Astrocyte (in vitro differentiated cells and primary cell): ENCODE results near the gene ZBTB17. TPM values are rescaled to one million over a fixed set of nuclear protein-coding genes. Genes with fewer than 3 reads are reported as not detected.
"Not testable (repeated sequence)": the region's sequence is repeated elsewhere in the genome, so short reads cannot be mapped to it uniquely, and the experiment has no call there.

Experiments
- DNase-seq: peaks from one replicate; pipeline ENCODE4 v3.0.0-alpha.2; 2010; ENCODE audit warnings: low read depth
- FAIRE-seq: peaks from 2 replicates; lab custom pipeline; 2011; peaks lifted over from hg19 to GRCh38; lab: Jason Lieb, UNC
- H2AFZ ChIP-seq: 2 replicates; pipeline ENCODE4 v1.6.0; 2012; ENCODE audit warnings: low read depth, low read length, inconsistent platforms
- H3K27ac ChIP-seq: 2 replicates; pipeline ENCODE4 v1.5.1; 2011; ENCODE audit warnings: low read depth, low read length, inconsistent platforms
- H3K27me3 ChIP-seq: 2 replicates; pipeline ENCODE4 v1.6.0; 2011; ENCODE audit warnings: low read length, inconsistent platforms; ENCODE audit not compliant: insufficient read depth
- H3K36me3 ChIP-seq: 2 replicates; pipeline ENCODE4 v1.5.1; 2011; ENCODE audit warnings: low read length, inconsistent platforms; ENCODE audit not compliant: insufficient read depth
- H3K4me1 ChIP-seq: 2 replicates; pipeline ENCODE4 v1.5.1; 2011; ENCODE audit warnings: low read length, inconsistent platforms; ENCODE audit not compliant: insufficient read depth
- H3K4me2 ChIP-seq: 2 replicates; pipeline ENCODE4 v1.6.0; 2012; ENCODE audit warnings: low read length, inconsistent platforms
- H3K4me3 ChIP-seq: 2 replicates; pipeline ENCODE4 v1.5.1; 2011; ENCODE audit warnings: low read depth, mild to moderate bottlenecking, low read length, inconsistent platforms; ENCODE audit not compliant: insufficient read depth
- H3K79me2 ChIP-seq: 2 replicates; pipeline ENCODE4 v1.6.0; 2012; ENCODE audit warnings: mild to moderate bottlenecking, low read length, inconsistent platforms; ENCODE audit not compliant: insufficient read depth
- H3K9ac ChIP-seq: 2 replicates; pipeline ENCODE4 v1.6.0; 2012; ENCODE audit warnings: mild to moderate bottlenecking, low read length, inconsistent platforms
- H3K9me3 ChIP-seq: 2 replicates; pipeline ENCODE4 v1.5.1; 2012; ENCODE audit warnings: low read depth, mild to moderate bottlenecking, low read length, inconsistent platforms; ENCODE audit not compliant: insufficient read depth
- H4K20me1 ChIP-seq: 2 replicates; pipeline ENCODE4 v1.6.0; 2012; ENCODE audit warnings: low read length, inconsistent platforms; ENCODE audit not compliant: insufficient read depth
- H3K27ac Mint-ChIP-seq: one replicate; pipeline ENCODE4 v1.8.0; 2021; ENCODE audit warnings: mild to moderate bottlenecking, mixed read lengths; ENCODE audit not compliant: unreplicated experiment
- H3K27me3 Mint-ChIP-seq: one replicate; pipeline ENCODE4 v1.8.0; 2021; ENCODE audit warnings: low read depth, mixed read lengths; ENCODE audit not compliant: unreplicated experiment
- H3K36me3 Mint-ChIP-seq: one replicate; pipeline ENCODE4 v1.8.0; 2021; ENCODE audit warnings: low read depth, mixed read lengths; ENCODE audit not compliant: unreplicated experiment
- H3K4me1 Mint-ChIP-seq: one replicate; pipeline ENCODE4 v1.8.0; 2021; ENCODE audit warnings: low read depth, mixed read lengths; ENCODE audit not compliant: unreplicated experiment
- H3K4me3 Mint-ChIP-seq: one replicate; pipeline ENCODE4 v1.8.0; 2021; ENCODE audit warnings: mild to moderate bottlenecking, moderate library complexity, mixed read lengths; ENCODE audit not compliant: unreplicated experiment
- H3K9me3 Mint-ChIP-seq: one replicate; pipeline ENCODE4 v1.8.0; 2021; ENCODE audit warnings: mild to moderate bottlenecking, mixed read lengths; ENCODE audit not compliant: unreplicated experiment
- CTCF ChIP-seq: IDR thresholded peaks from 2 replicates; pipeline ENCODE4 v1.5.1; 2011; ENCODE audit warnings: low read depth, mild to moderate bottlenecking, inconsistent platforms, low read length, moderate library complexity; ENCODE audit not compliant: insufficient read depth
- EZH2 ChIP-seq: IDR thresholded peaks from 2 replicates; pipeline ENCODE4 v1.6.1; 2012; ENCODE audit warnings: mild to moderate bottlenecking, low read length, inconsistent platforms; ENCODE audit not compliant: insufficient read depth
- total RNA-seq: library from RNA; stranded (reverse); gene quantifications from 2 replicates; pipeline ENCODE4 v1.2.1, GENCODE V29; 2021

ZBTB17 gene
- total RNA-seq, 1 donor from 2014 or later = 28.1 TPM

- H3K4me1 Mint-ChIP-seq = peaks cover 8% of the 10 kb centered on the region
- no peak for TF ChIP-seq EZH2
- TF ChIP-seq CTCF = no peak
- Histone ChIP-seq H3K27ac (no peak overlapping the region), H3K79me2 (peaks cover 25% of the 10 kb centered on the region), H2AFZ (no peak overlapping the region), H3K36me3 (peaks cover 54% of the 10 kb centered on the region), H3K9me3 (no peaks in the 10 kb centered on the region), H3K9ac (no peak overlapping the region), H3K27me3 (no peaks in the 10 kb centered on the region), H3K4me3 (no peak overlapping the region), H3K4me2 (no peak overlapping the region), H3K4me1 (peaks cover 10% of the 10 kb centered on the region), H4K20me1 (peaks cover 15% of the 10 kb centered on the region)
- no peak overlapping the region for H3K4me3 Mint-ChIP-seq
- FAIRE-seq (no peak), DNase-seq (no peak)
- no peaks in the 10 kb centered on the region for H3K9me3 Mint-ChIP-seq
- no peaks in the 10 kb centered on the region for H3K27me3 Mint-ChIP-seq
- no peak overlapping the region for H3K27ac Mint-ChIP-seq
- H3K36me3 Mint-ChIP-seq = peaks cover 44% of the 10 kb centered on the region
Observed at GRCh38 chr1:15928971-15929965, 46.6 kb downstream of the ZBTB17 start.

GRCh38 chr1:15926448-15926847, 49.5 kb downstream of the ZBTB17 start:
- Histone ChIP-seq H3K36me3 (peaks cover 47% of the 10 kb centered on the region), H3K79me2 (peaks cover 33% of the 10 kb centered on the region), H3K4me1 (peaks cover 26% of the 10 kb centered on the region)
- not testable (repeated sequence) for H3K4me3 Mint-ChIP-seq, H3K9ac ChIP-seq, H4K20me1 ChIP-seq, H3K4me2 ChIP-seq, H3K9me3 ChIP-seq, H3K27me3 Mint-ChIP-seq, H3K27ac Mint-ChIP-seq, H3K9me3 Mint-ChIP-seq, H3K4me3 ChIP-seq, H3K27me3 ChIP-seq, H3K27ac ChIP-seq, FAIRE-seq, H2AFZ ChIP-seq, DNase-seq
- Mint-ChIP-seq H3K36me3 (peaks cover 26% of the 10 kb centered on the region), H3K4me1 (peaks cover 15% of the 10 kb centered on the region)

GRCh38 chr1:15923241-15923640, 52.7 kb downstream of the ZBTB17 start:
- H3K9me3 ChIP-seq = no peaks in the 10 kb centered on the region
- no peak overlapping the region for H3K4me3 ChIP-seq
- H3K27ac ChIP-seq = peak overlapping the region; percentile 81
- peak; percentile 87 for DNase-seq
- peak overlapping the region; percentile 66 for H3K27ac Mint-ChIP-seq
- peaks cover 7% of the 10 kb centered on the region for H3K36me3 Mint-ChIP-seq
- peak overlapping the region; percentile 54 for H3K4me2 ChIP-seq
- H3K27me3 Mint-ChIP-seq = no peaks in the 10 kb centered on the region
- no peak overlapping the region for H3K4me3 Mint-ChIP-seq
- TF ChIP-seq EZH2 = no peak
- no peak for TF ChIP-seq CTCF
- H3K9ac ChIP-seq = peak overlapping the region; percentile 38
- H2AFZ ChIP-seq = no peak overlapping the region
- peaks cover 3% of the 10 kb centered on the region for H4K20me1 ChIP-seq
- no peaks in the 10 kb centered on the region for H3K9me3 Mint-ChIP-seq
- H3K4me1 ChIP-seq = peaks cover 42% of the 10 kb centered on the region
- H3K79me2 ChIP-seq = peaks cover 19% of the 10 kb centered on the region
- H3K36me3 ChIP-seq = peaks cover 30% of the 10 kb centered on the region
- H3K27me3 ChIP-seq = no peaks in the 10 kb centered on the region
- peak; percentile 39 for FAIRE-seq
- H3K4me1 Mint-ChIP-seq = peaks cover 28% of the 10 kb centered on the region
